GM18520 (cell line): ENCODE data around the gene NLRP1.

Source experiments
- ATAC-seq: cut with Tn5 transposase; IDR thresholded peaks from one replicate; pipeline ENCODE4 v1.9.1; 2021; ENCODE audit not compliant: unreplicated experiment

NLRP1 gene

GRCh38 chr17:5480962-5481361 lies 103.3 kb downstream of the NLRP1 start:
- no peak for ATAC-seq

GRCh38 chr17:5478992-5479391 lies 105.3 kb downstream of the NLRP1 start:
- ATAC-seq, result no peak

DNA sequence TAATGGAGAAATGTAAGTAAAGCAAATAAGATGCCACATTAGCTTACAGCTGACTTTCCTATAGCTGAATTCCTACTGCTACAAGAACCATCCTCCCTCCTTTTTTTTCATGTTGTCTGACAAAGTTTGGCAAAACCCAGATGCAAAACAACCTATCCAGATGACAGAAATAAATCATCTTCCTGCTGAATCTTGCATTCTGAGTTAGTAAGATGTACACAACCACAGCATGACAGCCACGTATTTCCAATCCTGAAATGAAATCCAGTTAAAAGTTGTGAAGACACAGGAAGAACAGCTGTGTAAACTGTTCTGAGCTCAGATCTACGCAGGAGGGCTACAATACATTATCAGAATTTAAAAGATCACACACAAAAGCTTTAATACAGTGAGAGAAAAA lies 110.4 kb downstream of the NLRP1 start:
- ATAC-seq, result no peak

- no peak for ATAC-seq
Observed at GRCh38 chr17:5472511-5472910, 111.8 kb downstream of the NLRP1 start.

DNA sequence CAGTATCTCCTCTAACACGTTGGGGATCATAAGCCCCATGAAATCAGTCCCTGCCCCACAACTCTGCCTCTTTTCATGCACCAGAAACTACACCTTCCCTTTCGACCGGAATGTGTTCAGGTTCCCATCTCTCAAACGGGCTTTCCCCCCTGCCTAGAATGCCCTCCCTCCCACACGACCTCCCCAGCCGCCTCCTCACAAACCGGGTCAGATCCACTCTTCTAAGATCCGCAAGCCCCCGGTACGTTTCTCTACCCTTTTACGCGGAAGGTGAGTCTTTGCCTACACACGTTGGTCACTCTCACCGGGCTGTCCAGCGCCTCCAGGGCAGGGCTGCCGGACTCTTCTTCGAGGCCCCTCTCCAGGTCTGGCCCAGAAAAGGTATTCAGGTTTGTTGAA lies 116.2 kb downstream of the NLRP1 start:
- no peak for ATAC-seq

GRCh38 chr17:5467416-5467815 lies 116.9 kb downstream of the NLRP1 start:
- ATAC-seq, result no peak

GRCh38 chr17:5466295-5466694 lies 118.0 kb downstream of the NLRP1 start:
- no peak for ATAC-seq

DNA sequence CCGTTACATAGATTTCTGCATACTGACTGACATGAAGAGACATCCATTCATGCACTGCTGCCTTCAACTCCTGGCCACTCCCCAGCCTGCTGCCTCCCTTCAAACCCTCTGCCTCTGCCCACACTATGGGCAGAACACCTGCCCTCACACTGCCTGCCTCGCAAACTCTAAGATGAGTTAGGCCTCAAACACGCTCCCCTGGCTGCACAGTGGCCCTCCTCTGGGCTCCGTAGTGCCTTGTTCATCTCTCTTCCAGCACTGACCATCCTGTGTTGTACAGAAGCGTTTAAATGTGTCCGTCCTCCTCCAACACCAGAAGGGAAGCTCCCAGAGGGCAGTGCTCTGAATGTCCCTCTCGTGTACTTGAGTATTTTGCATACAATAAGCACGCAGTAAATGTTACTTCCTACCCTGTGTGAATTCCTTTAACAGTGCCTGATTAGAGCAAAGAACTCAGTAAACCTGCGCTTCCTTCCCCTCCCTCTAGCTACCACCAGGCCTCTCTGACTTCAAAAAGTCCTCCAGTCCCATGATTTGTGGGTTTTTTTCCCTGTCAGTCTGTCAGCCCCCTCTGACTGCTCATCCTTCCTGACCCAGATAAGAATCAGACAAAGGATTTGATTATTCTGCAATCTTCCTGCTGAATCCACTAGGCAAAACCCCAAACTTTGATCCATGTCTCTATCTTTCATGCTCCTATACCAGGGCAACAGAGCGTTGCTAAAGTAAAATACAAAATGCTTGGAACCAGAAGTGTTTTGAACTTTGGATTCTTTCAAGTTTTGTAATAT lies 119.4 kb downstream of the NLRP1 start:
- ATAC-seq, result no peak
